OCI-LY1 (cell line): Measurements from ENCODE around the gene PLEKHA4.

ENCODE experiments used
- EZH2 ChIP-seq: fragments of 200-600 bp; sonication (generic), shearing (Covaris generic); IDR thresholded peaks from 2 replicates; pipeline ENCODE4 v1.8.0; 2017; ENCODE audit warnings: borderline replicate concordance, mixed run types, mild to moderate bottlenecking, antibody characterized with exemption, low read length, moderate library complexity, mixed read lengths
- TF ChIP-seq, protein P1 (sequence below): fragments of 200-600 bp; sonication (generic), shearing (Covaris generic); IDR thresholded peaks from 2 replicates; pipeline ENCODE4 v1.5.1; 2017; ENCODE audit warnings: mild to moderate bottlenecking, antibody characterized with exemption, low read length, moderate library complexity, mixed read lengths

DNA sequence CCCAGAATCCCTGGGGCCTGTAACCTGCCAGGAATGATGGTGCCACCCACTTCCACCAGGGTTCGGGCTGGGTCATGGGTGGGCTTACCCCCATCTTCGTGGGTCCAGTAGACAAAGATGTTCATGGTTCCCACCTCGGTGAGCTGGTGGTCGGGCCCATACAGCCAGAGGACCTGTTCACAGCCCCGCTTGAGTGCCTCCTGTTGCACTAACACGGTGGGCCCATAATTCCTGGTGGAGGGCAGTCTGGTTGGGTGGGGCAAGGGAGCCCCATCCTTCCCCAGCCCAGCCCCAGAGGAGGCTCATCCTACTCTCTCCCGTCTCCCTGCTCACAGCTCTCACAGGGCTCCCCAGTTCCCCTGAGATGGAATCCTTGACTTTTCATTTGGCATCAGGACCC lies 71.3 kb downstream of the PLEKHA4 start:
- TF ChIP-seq, protein P1, sequence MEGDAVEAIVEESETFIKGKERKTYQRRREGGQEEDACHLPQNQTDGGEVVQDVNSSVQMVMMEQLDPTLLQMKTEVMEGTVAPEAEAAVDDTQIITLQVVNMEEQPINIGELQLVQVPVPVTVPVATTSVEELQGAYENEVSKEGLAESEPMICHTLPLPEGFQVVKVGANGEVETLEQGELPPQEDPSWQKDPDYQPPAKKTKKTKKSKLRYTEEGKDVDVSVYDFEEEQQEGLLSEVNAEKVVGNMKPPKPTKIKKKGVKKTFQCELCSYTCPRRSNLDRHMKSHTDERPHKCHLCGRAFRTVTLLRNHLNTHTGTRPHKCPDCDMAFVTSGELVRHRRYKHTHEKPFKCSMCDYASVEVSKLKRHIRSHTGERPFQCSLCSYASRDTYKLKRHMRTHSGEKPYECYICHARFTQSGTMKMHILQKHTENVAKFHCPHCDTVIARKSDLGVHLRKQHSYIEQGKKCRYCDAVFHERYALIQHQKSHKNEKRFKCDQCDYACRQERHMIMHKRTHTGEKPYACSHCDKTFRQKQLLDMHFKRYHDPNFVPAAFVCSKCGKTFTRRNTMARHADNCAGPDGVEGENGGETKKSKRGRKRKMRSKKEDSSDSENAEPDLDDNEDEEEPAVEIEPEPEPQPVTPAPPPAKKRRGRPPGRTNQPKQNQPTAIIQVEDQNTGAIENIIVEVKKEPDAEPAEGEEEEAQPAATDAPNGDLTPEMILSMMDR: no peak
- no peak for TF ChIP-seq EZH2
